GM15510 (cell line): ENCODE measurements around the gene SRBD1.

ENCODE experiments used
- POLR2A ChIP-seq: IDR thresholded peaks from 3 replicates; pipeline ENCODE4 v1.6.1; 2011; ENCODE audit warnings: borderline replicate concordance; ENCODE audit not compliant: insufficient read length; ENCODE audit errors: extremely low read depth

SRBD1 gene

GRCh38 chr2:45554073-45554741 lies 56.9 kb downstream of the SRBD1 start:
- TF ChIP-seq POLR2A: no peak

- no peak for TF ChIP-seq POLR2A
Observed at GRCh38 chr2:45551862-45552261, 59.2 kb downstream of the SRBD1 start.

- no peak for TF ChIP-seq POLR2A
Observed at GRCh38 chr2:45545943-45546342, 65.1 kb downstream of the SRBD1 start.

GRCh38 chr2:45543257-45543656 lies 67.8 kb downstream of the SRBD1 start:
- no peak for TF ChIP-seq POLR2A

DNA sequence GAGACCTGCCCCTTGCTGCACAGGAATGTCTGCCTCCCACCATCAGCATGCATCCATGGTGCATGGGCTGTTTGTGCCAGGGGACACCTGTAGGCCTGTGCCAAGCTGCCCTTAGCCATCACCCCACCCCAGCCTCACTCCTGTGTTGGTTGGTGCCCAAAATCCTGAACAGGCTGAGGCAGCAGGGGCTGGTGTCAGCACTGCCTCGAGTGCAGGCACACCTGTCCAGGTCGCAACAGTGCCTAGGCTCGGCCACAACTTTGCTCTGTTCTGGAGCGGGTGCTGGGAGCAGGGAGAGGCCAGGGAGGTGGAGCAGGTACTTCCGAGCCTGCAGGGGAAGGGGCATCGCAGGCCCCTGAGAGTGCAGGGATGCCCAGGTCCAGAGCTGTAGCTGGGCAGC lies 69.1 kb downstream of the SRBD1 start:
- no peak for TF ChIP-seq POLR2A

GRCh38 chr2:45541450-45541849 lies 69.6 kb downstream of the SRBD1 start:
- no peak for TF ChIP-seq POLR2A

GRCh38 chr2:45540942-45541341 lies 70.1 kb downstream of the SRBD1 start:
- TF ChIP-seq POLR2A: no peak

DNA sequence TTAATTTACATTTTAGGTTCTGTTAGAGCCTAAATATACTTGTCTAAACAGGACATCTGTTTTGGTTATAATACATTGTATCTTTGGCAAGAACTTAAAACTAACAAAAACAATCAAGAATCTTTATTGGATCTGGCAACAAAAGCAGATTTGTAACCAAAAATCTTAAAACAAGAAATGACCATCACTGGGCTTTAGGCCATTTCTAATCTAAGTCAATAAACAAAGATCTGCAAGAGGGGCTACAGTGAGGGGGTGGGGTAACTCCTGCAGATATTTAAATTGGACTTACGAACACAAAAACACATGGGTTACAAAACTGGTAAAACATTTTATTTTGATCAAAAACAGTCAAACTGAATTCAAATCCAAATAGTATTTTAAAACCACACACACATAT lies 77.3 kb downstream of the SRBD1 start:
- no peak for TF ChIP-seq POLR2A

- no peak for TF ChIP-seq POLR2A
Observed at GRCh38 chr2:45532181-45532580, 78.9 kb downstream of the SRBD1 start.

DNA sequence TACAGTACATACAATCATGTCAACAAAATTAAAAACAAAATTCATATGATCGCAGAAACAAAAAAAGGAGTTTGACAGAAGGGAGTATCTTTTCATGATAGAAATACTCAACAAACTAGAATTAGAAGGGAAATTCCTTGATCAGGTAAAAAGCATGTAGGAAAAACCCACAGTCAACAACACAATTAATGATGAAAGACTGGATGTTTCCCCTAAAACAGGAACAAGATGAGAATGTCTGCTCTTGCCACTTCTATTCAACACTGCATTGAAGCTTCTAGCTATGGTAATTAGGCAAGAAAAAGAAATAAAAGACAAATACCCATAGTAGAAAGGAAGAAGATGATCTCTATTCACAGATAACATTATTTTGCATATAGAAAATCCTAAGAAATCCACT lies 87.1 kb downstream of the SRBD1 start:
- no peak for TF ChIP-seq POLR2A

DNA sequence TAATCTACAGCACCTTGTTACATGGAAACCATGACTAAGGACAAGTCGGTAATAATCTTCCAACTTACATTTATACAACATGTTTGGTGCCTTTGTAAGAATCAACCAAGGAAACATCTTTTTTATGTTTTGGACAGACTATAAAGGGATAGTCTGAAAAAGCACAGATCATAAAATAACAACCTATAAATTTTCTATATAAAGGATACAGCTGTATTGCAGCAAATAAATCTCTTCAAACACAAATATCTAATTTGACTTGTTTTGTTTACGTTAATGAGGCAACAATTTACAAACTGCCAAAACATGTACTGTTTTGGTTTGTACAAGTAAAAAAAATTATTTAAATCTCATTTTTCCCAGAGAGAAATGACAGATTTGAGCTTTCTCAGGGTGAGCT lies 92.5 kb downstream of the SRBD1 start:
- no peak for TF ChIP-seq POLR2A

DNA sequence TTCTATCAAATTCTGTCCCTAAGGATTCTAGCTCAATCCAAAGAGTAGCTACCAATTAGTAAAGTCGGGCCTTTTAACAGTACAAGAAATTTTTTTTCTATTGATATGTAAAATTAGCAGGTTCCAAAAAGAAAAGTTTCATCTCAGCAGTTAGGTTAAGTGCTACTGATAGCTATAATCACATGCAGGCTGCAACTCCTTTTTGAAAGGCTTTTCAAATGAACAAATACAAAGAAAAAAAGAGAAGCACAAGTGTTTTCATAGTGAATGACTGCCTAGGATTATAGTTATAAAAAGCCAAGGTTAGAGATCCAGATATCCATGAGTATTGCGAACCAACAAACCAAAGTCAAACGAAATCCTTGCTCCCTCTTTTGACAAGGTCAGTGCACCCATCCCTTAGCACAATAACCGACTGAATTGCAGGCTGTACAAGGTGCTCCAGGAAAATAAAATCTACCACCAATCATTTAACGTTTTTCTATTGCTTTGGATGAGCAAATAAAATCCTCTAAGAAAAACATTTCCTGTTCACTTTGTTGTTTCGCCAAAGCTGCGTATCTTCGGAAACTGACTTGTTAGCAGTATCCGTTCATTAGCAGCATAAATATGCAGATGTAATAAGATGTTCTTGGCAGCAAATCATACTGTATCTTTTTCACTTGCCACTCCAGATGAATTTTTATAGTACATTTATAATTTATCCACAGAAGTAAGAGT lies 100.2 kb downstream of the SRBD1 start:
- no peak for TF ChIP-seq POLR2A

DNA sequence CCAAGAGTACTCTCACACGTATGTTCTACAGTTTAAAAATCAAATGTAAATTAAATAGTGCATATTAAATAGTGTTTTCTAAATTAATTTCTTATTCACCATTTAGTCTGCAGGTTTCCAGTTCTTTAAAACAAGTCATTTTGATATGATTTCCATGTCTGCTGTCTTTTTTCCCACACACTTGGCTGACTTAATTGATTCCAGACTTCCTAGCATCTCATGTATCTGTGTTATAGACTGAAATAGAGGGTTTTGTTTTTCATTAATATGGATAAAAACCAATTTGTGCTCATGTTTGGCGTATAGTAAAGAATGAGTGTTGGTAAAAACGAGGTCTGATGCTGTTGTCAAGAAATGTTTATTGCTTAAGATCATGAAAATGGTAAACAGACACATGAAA lies 104.3 kb downstream of the SRBD1 start:
- TF ChIP-seq POLR2A: no peak

- no peak for TF ChIP-seq POLR2A
Observed at GRCh38 chr2:45505138-45505537, 105.9 kb downstream of the SRBD1 start.

DNA sequence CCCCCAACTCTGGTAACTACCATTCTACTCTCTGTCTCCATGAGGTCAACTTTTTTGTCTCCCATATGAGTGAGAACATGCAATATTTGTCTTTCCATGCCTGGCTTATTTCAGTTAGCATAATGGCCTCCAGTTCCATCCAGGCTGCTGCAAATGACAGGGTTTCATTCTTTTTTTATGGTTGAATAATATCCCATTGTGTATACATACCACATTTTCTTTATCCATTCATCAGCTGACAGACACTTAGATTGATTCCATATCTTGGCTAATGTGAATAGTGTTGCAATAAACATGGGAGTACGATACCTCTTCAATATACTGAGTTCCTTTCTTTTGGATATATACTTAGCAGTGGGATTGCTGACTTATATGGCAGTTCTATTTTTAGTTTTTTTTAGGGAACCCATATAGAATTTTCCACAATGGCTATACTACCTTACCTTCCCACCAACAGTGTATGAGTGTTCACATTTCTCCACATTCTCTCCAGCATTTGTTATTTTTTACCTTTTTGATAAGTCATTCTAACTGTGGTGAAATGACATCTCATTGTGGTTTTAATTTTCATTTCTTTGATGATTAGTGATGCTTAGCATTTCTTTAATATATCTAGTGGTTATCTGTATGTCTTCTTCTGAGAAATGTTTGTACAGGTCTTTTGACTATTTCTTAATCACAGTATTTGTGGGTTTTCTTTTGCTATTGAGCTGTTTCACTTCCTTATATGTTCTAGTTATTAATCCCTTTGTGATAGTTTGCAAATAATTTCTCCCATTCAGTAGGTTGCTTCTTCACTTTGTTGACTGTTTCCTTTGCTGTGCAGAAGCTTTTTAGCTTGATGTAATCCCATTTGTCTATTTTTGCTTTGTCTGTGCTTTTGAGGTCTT lies 112.2 kb downstream of the SRBD1 start:
- no peak for TF ChIP-seq POLR2A
